ENCODE data around the gene ZBP1.

GRCh38 chr20:57627339-57627738, 7.1 kb upstream of the ZBP1 start:
- TF ChIP-seq CTCF (IDR thresholded peaks at IDR 0.05) (no peak), POLR2A (IDR thresholded peaks at IDR 0.05) (no peak)
